Stimulated activated CD4-positive, alpha-beta T cell treated with anti-CD3 and anti-CD28 coated beads, Interleukin-1b, Interleukin-23, amount 100 ng/mL, for 48 hours (primary cell): ENCODE data around the gene B9D2.

Source experiments
- DNase-seq: peaks from one replicate; pipeline ENCODE4 v3.0.0-alpha.2; 2020

Gene B9D2

DNA sequence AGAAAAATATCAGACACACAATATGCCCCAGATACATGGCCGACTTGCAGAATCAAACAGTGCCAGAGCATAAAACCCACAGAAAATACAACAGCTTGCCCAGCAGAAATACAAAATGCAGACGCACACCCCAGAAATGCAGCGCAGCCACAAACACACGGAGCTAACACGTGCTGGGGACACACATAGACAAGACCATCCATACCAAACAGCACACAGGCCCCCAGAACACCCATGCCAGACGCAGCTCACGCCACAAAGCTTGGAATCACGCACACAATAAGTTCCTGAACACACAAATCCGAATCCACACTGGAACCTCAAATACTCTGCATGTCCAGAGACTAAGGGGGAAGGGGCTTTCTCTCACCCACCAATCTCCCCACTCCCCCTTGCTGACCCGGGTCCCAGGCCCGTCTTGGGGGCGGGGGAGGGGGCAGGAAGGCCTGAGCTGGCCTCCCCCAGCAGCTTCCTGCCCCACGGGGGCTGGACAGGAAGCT, 36.8 kb downstream of the B9D2 start:
- no peak for DNase-seq

DNA sequence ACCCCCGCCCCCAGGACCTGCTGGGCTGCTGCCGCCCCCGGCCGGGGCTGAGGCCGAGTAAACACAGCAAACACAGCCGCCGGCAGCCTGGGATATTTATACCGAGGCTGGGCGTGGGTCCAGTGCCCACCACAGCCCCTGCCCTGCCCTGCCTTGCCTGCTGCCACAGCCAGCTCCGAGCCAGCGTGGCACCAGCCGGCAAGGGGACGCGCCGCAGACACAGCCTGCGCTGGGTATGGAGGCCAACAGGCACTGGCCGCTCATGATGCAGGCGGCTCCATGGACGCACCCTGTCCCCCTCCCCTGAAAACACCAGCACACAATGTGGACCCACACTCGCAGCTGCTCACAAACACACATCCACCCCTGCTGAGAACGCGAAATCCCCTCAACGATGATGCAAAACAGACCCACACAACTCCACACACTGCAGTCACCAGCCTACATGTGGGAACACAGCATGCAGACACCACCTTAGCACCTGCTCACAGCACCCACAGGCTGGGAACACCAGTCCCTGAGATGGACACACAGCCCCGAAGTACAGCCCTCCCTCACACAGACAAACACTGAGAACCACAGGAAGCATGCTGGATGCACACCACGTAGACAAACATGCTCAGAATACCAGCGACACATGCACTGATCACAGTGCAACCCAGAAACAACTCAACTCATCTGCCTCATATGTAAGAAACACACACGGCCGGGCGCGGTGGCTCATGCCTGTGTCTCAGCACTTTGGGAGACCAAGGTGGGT, 37.8 kb downstream of the B9D2 start:
- DNase-seq = peak; percentile 59

DNA sequence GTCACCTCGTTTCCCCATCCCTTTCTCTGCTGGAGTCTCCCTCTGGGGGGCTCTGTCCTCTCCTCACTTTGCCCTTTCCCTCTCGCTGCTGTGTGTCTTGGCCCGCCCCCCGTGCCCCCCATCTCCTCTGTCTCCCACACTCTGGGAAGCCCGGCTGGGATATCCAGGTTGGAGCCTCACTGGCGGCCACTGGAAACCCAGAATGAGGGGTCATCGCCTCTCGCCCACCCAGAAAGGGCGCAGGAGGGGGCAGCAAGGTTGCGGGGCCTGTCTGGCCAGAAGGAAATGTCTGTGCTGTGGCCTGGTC, 38.4 kb downstream of the B9D2 start:
- no peak for DNase-seq

DNA sequence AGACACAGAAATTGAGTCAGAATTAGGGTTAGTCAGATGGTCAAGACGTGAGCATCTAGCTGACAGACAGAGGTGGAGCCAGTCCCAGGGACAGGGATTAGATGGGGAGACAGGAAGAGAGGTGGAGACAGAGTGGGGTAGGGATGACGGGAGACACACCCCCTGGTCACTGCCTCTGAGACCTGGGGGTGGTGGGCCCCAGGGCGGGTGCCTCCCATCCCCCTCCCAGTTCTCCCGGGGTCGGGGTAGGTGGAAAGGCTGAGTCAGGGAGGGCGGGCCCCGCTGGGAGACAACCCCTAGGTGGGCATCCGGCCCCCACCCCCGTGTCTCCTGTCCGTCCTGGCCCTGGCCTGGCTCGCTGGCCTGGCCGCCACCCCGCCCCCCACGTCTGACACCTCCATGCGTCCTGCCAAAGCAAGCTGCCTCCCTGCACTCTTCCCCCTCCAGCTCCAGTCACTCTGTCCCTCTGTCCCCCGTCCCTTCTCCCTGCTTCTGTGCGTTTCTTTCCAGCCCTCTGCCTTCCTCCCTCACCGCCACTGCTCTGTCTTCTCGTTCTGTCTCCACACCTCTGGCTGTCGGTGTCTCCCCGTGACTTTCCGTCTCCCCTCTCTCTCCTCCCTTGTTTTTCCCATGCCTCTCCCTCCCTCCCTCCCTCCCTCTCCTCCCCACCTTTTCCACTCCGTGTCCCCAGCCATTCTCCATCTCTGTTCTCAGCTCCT, 38.9 kb downstream of the B9D2 start:
- no peak for DNase-seq

DNA sequence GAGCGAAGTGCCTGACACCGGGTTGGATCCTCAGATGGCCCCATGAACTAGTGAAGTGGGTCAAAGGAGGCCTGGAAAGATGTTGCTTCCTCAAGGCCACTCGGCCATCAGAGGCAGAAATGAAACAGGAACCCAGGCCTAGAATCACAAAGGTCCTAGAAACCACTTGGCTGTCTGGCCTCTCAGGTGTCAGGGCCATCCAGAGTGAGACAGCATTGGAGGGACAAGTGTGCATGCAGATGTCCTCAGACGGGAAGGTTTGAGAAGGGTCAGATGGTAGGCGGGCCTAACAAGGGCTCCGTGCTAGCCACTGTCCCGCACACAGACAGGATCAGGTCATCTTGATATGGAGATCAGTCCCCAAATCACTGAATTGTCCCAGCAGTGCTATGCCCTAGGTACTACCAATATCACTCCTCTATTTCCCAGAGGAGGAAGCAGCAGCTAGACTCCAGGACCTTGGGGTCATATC, 39.7 kb downstream of the B9D2 start:
- no peak for DNase-seq

DNA sequence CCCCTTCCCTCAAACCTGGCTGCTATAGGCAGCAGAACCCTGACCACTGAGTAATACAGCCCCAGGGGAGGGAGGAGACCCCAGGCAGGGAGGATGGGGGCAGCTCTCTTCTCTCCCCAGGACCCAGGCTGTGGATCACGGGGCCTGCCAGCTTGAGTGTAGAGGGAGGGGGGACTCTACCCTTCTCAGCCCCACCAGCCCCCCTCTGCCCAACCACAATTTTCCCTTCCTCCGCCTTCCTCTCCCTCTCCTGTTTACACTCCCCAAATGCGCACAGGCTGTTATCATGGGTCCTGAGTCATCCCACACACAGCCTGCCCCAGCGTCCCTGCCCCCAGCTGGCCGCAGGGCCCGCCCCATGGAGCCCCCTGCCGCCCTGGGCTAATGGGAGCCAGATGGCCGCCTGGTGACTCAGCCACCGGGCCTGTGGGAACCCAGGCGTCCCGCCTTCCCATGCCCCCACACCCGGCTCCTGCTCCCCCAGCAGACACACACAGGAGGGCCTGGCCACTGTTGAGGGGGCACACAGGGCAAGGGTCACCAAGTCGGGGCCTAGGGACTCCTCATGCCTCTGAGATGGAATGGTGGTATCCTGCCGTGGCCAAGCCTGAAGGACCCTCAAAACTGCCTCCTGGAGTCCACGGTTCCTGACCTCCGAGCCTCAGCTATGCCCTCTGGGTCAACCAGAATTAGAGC, 40.4 kb downstream of the B9D2 start:
- DNase-seq = no peak

DNA sequence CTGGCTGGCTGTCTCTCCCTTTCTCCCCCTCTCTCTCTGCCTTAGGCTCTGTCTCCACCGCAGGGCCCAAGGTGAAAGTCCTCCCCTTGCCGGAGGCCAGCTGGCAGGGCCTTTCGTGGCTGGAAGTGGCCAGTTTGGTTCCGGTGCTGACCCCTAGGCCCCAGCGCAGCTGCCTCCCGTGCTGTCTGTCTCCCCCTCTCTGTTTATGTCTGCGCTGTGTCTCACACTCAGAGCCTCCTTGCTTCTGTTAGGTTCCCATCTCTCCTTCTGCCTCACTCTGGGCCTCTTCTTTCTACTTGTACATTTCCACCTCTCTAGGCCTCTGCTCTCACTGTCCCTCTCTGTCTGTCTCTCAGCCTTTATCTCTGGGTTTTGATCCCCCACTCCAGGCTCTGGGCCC, 40.9 kb downstream of the B9D2 start:
- DNase-seq = no peak

DNA sequence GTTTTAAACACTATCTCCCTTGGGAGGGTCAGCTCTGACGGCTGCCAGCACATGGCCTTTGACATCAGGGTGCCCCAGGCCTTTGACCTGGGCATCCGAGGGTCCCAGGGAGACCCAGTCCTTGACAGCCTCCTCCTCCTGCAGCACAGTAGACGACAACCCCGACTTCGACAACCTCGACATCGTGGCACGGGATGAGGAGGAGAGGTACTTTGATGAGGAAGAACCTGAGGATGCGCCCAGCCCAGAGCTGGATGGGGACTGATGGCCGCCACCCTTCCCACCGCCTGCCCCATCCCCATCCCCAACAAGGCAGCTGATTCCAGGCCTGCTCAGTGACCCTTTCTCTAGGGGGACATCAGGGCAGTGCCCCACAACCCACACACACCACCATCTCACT, 41.5 kb downstream of the B9D2 start:
- DNase-seq = no peak

DNA sequence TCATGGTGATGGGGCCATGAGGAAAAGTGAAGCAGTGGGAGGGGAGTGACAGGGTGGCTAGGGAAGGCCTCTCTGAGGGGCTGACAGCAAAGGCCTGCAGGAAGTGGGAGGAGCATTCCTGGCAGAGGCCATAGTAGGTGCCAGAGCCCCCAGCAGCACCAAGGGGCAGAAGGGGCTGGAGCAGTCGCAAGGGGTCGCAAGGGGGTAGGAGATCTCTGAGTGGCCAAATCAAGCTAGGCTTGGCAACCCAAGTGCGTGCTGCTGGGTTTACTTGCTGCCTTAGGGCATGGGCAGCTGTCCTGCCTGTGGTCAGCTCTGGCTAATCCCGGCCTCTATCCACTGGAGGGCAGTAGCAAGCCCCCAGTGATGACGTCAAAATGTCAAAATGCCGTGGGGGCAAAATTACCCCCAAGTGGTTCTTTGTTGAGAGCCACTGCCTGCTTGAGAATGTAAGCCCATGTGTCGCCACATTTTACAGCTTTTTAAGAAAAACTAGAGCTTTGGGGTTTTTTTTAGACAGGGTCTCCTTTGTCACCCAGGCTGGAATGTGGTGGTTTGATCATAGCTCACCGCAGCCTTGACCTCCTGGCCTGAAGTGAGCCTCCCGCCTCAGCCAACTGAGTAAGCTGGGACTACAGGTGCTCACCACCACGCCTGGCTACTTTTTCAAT, 42.2 kb downstream of the B9D2 start:
- no peak for DNase-seq

DNA sequence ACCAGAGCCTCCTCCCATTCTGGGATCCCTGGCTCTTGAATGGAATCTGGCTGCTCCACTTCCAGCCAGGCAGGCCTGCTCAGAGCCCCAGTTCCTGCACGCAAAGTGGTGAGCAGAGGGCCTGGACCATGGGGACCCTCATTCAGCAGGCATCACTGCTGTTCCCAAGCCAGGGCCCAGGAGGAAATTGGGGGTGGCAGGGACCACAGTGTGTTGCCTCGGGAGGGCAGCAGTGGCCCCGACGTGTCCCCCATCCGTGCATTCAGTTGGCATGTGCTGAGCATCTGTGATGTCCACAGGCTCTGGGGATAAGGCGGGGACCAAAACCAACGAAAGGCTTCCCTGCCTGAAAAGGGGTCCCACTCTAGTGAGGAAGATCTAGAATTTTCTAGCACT, 42.7 kb downstream of the B9D2 start:
- DNase-seq = no peak

DNA sequence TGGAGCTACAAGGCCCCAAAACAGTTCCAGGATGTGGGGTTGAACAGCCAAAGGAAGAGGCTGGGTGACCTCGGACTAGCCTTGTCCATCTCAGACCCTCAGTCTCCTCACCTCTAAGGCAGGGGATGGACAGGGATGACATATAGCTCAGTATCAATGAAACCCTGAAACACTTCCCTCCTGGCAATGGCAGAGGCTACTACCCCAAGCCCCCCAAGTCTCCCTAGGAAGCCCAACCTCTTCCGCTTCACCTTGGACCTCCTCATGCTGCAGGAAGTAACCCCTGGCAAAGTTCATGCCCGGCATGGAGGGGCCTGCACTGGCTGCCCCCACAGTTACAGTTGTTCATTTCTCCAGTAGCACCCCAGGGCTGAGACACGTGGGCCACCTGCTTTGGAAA, 43.4 kb downstream of the B9D2 start:
- DNase-seq = no peak

DNA sequence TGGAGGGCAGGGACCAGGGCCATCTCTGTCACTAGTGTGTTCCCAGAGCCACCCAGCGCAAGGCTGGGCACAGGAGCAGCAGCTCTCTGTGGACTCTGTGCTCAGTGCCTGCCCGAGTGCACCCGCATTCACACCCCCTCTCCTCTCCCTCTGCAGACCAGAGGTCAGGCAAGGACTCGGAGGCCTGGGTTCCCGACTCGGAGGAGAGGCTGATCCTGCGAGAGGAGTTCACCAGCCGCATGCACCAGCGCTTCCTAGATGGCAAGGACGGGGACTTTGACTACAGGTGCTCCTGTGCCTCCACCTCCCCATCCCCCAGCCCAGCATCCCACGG, 43.8 kb downstream of the B9D2 start:
- no peak for DNase-seq

DNA sequence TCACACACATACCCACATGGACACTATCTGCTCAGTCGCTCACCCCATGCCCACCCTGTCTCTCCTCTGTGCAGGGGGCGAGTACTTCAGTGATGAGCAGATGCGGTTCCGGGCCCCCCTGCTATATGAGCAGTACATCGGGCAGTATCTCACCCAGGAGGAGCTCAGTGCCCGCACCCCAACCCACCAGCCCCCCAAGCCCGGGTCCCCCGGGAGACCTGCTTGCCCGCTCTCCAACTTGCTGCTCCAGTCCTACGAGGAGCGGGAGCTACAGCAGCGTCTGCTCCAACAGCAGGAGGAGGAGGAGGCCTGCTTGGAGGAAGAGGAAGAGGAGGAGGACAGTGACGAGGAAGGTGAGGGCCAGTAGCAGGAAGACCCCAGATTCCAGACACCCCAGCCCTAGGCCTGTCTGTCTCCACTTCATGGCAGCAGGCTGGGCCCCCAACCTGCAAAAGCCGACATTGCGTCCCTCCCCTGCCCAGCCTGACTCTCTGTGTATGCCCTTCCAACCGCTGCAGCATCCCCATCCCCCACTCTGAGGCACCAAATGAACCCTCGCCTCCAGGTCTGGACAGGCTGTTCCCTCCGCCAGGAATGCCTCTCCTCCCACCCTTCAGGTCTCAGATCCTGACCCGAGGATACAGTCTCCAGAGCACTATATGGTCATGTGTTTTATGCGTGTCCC, 44.3 kb downstream of the B9D2 start:
- DNase-seq = no peak

DNA sequence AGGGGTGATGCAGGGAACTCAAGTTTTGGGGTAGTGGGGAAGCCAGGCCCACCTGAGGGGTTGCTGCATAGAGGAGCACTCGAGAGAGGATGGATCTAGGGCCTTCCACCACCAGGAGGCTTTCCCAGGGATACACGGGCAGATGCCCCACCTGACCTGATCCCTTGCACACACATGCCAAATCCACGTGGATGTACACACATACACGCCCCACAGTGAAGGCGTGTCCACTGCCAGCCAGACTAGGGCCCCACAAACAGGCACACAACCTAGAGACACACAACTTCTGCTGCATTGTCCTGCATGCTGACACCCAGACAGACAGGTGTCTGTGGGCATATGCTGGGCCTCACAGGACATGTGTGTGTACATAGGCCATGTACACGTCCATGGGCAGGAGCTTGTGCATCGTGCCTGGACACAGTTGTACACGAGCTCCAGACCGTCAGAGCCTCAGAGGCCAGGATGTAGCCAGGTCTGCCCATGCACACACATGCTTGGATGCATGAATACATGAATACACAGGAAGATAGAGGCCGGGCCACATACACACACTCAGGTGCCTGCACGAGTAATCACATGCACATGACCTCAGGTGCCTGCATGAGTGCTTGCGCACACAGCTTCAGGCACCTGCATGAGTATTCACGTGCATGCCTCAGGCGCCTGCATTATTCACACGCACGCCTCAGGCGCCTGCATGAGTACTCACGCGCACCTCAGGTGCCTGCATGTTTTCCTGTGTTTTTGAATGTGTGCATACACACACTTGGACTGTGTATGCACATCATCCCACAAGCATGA, 45.1 kb downstream of the B9D2 start:
- no peak for DNase-seq

DNA sequence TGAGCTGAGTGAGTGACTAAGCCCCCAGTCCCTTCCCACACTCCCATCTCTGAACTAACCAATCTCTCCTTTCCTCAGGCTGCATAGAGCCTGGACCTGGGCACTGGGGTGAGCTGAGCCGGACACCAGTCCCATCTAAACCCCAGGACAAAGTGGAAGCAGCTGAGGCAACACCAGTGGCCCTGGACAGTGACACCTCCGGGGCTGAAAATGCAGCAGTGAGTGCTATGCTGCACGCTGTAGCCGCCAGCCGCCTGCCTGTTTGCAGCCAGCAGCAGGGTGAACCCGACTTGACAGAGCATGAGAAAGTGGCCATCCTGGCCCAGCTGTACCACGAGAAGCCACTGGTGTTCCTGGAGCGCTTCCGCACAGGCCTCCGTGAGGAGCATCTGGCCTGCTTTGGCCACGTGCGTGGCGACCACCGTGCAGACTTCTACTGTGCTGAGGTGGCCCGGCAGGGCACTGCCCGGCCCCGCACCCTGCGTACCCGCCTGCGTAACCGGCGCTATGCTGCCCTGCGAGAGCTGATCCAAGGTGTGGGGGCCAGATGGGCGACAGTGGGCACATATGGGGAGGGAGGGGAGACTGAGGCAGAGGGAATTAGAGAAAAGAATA, 47.5 kb downstream of the B9D2 start:
- no peak for DNase-seq

DNA sequence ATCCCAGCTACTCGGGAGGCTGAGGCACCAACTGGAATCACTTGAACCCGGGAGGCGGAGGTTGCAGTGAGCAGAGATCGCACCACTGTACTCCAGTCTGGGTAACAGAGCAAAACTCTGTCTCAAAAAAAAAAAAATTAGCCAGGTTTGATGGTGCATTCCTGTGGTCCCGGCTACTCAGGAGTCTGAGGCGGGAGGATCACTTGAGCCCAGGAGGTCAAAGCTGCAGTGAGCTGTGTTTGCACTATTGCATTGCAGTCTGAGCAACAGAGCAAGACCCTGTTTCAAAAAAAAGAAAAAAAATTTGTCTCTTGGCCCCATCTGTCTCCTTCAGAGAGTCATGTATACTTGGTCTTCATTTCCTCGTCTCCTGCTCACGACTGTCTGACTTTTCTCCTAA, 52.3 kb downstream of the B9D2 start:
- no peak for DNase-seq

DNA sequence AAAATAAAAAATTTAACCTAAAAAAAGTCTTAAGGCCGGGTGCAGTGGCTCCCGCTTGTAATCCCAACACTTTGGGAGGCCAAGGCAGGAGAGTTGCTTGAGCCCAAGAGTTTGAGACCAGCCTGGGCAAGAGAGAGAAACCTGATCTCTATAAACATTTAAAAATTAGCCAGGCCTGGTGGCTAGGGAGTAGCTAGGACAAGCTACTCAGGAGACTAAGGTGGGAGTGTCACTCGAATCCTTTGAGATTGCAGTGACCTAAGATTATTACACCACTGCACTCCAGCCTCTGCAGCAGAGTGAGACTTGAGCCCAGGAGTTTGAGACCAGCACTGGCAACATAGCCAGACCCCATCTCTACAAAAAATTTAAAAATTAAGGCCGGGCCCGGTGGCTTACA, 52.9 kb downstream of the B9D2 start:
- DNase-seq = no peak

DNA sequence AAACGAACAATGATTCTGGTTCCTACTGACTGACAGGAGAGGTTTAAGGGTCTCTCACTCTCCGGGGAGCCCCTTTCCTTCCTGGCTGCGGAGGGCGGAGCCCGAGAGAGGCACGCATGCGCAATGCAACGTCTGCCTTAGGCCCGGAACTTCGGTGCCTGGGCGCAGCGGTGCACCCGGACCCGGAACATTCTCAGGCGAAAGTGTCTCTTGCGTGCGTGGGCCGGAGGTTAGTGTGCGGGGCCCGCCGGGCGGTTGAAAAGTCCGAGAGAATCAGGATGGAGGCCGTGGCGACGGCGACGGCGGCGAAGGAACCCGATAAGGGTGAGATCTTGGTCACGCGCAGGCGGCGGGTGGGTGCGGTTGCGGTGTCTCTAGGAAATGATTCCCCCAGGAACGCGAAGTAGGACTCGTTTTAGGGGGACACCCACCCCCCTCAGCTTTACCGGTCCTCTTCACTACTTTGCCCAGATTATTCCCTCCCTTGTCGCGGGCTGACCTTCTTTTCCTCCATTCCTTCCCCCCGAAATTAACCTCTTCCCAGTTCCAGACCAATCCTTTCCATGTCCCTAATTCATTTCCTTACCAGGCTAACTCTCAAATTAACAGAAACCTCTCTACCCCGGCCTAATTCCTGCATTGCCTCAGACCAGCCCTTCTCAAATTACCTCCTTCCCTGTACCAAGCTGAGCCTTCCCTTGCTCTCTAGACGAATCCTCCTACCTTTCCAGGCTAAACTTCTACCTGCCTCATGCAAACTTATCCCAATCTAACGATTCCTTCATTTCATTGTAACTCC, 53.7 kb downstream of the B9D2 start, which contains the start of gene CCDC97:
Gene CCDC97 (plus strand): TSS at position 140 of the 799 bp plus-strand sequence. CDS start 139 bp downstream, at position 279.
- DNase-seq = peak; percentile 88

DNA sequence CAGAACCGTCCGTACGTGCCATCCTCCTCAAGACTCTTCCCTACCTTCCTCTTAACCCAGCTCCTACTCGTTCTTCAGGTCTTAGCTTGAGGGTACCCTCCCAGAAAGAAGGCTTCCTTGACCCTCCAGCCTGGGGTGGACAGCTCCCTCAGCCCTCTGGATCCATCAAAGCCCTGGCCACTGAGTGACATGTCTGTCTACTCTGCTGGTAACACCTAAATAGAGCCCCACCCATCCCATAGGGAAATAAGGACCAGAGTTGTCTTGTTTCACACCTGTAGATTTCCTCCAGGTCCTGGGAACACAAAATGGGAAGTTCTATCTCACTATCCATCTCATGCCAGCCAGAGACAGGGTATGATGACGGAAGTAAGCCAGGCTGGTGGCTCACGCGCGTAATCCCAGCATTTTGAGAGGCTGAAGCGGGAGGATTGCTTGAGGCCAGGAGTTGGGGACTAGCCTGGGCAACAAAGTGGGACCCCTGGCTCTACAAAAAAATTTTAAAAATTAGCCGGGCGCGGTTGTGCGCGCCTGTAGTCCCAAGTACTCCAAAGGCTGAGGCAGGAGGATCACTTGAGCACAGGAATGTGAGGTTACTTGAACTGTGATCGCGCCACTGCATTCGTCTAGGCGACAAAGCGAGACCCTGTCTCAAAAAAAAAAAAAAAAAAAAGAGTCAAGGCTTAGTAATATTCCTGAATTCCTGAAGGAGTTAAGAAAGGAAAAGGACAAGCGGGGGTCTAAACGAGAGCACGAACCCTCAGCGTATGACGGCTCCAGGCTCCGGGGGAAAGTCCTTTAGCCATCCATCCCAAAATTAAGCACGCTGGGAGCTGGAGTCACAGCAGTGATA, 54.5 kb downstream of the B9D2 start:
- DNase-seq = no peak
